COLO668 (cell line): Measurements from ENCODE around the gene CDKN1A.

Experiments
- DNase-seq: peaks from one replicate; lab custom pipeline; 2025; ENCODE audit not compliant: unreplicated experiment; lab: John Stamatoyannopoulos, UW

Gene CDKN1A

GRCh38 chr6:36655085-36655724, 23.3 kb upstream of the CDKN1A start:
- DNase-seq: no peak

- no peak for DNase-seq
These were observed 22.1 kb upstream of the CDKN1A start for GRCh38 chr6:36656441-36656840.

GRCh38 chr6:36657271-36657670, 21.2 kb upstream of the CDKN1A start:
- no peak for DNase-seq

- no peak for DNase-seq
These were observed 20.5 kb upstream of the CDKN1A start for GRCh38 chr6:36657942-36658544.

- no peak for DNase-seq
These were observed 19.2 kb upstream of the CDKN1A start for GRCh38 chr6:36659271-36659670.

GRCh38 chr6:36660771-36661471, 17.6 kb upstream of the CDKN1A start:
- DNase-seq: no peak

GRCh38 chr6:36662380-36662779, 16.1 kb upstream of the CDKN1A start:
- DNase-seq: no peak

- DNase-seq: no peak
These were observed 15.7 kb upstream of the CDKN1A start for GRCh38 chr6:36662827-36663256.

GRCh38 chr6:36663504-36664446, 14.7 kb upstream of the CDKN1A start:
- DNase-seq: no peak

- DNase-seq: no peak
These were observed 13.3 kb upstream of the CDKN1A start for GRCh38 chr6:36665180-36665579.

- DNase-seq: no peak
These were observed 12.2 kb upstream of the CDKN1A start for GRCh38 chr6:36666287-36666686.

GRCh38 chr6:36666826-36667591, 11.5 kb upstream of the CDKN1A start:
- DNase-seq: peak; percentile 71

- no peak for DNase-seq
These were observed 9.9 kb upstream of the CDKN1A start for GRCh38 chr6:36668591-36668990.

GRCh38 chr6:36669002-36669401, 9.5 kb upstream of the CDKN1A start:
- no peak for DNase-seq

GRCh38 chr6:36670271-36670670, 8.2 kb upstream of the CDKN1A start:
- DNase-seq: no peak

GRCh38 chr6:36671687-36672375, 6.7 kb upstream of the CDKN1A start:
- peak; percentile 2 for DNase-seq

- DNase-seq: no peak
These were observed 4.6 kb upstream of the CDKN1A start for GRCh38 chr6:36673882-36674281.

- DNase-seq: peak; percentile 6
These were observed 3.6 kb upstream of the CDKN1A start for GRCh38 chr6:36674942-36675341.

GRCh38 chr6:36676141-36677058, 2.1 kb upstream of the CDKN1A start:
- peak; percentile 17 for DNase-seq
